WTC11 (cell line): ENCODE measurements around the gene EEIG1.

Experiments
- SP1 ChIP-seq: sonication (generic); formaldehyde crosslinking; conservative IDR thresholded peaks from 2 replicates; pipeline ENCODE4 v1.8.1; 2022; ENCODE audit warnings: missing genetic modification reagents
- ZNF416 ChIP-seq: fragments of 250-450 bp; sonication (Bioruptor Pico); IDR thresholded peaks from 2 replicates; pipeline ENCODE4 v1.9.0; 2021; ENCODE audit warnings: mild to moderate bottlenecking, inconsistent platforms
- TF ChIP-seq, protein P1 (sequence below): fragments of 200-600 bp; IDR thresholded peaks from 2 replicates; pipeline ENCODE4 v1.8.0; 2022; ENCODE audit warnings: antibody characterized with exemption
- TF ChIP-seq, protein P2 (sequence below): sonication (generic); formaldehyde crosslinking; IDR thresholded peaks from 2 replicates; pipeline ENCODE4 v1.8.0; 2022; ENCODE audit warnings: mild to moderate bottlenecking, missing genetic modification reagents
- TF ChIP-seq, protein P3 (sequence below): sonication (generic); formaldehyde crosslinking; conservative IDR thresholded peaks from 2 replicates; pipeline ENCODE4 v1.8.1; 2022; ENCODE audit warnings: mild to moderate bottlenecking, missing genetic modification reagents

DNA sequence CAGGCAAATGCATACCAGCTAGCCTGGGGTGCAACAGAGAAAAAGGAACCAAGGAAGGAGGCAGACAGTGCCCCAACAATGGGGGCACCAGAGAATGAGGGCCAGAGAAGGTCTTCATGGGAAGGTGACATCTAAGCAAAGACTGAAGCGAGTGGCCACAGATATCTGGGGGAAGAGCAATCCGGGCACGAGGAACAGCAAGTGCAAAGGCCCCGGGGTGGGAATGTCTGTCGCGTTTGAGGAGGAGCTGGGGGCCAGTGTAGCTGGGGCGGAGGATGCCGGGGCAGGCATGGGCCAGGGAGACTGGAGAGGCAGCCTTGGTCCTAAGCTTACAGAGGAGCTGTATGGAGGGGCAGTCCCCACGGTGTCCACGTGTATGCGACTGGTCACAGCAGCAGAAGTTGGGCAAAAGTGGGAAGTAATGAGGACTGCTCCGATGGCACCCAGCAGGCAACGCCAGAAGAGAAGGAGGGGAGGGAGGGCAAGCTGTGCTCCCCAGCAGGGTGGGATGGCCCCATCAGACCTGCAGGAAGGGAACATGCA, 19.1 kb downstream of the EEIG1 start:
- TF ChIP-seq, protein P1, sequence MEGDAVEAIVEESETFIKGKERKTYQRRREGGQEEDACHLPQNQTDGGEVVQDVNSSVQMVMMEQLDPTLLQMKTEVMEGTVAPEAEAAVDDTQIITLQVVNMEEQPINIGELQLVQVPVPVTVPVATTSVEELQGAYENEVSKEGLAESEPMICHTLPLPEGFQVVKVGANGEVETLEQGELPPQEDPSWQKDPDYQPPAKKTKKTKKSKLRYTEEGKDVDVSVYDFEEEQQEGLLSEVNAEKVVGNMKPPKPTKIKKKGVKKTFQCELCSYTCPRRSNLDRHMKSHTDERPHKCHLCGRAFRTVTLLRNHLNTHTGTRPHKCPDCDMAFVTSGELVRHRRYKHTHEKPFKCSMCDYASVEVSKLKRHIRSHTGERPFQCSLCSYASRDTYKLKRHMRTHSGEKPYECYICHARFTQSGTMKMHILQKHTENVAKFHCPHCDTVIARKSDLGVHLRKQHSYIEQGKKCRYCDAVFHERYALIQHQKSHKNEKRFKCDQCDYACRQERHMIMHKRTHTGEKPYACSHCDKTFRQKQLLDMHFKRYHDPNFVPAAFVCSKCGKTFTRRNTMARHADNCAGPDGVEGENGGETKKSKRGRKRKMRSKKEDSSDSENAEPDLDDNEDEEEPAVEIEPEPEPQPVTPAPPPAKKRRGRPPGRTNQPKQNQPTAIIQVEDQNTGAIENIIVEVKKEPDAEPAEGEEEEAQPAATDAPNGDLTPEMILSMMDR = no peak
- TF ChIP-seq SP1 (CRISPR knock-in tag) (no peak), ZNF416 (CRISPR knock-in tag) (no peak)
- TF ChIP-seq, protein P2, sequence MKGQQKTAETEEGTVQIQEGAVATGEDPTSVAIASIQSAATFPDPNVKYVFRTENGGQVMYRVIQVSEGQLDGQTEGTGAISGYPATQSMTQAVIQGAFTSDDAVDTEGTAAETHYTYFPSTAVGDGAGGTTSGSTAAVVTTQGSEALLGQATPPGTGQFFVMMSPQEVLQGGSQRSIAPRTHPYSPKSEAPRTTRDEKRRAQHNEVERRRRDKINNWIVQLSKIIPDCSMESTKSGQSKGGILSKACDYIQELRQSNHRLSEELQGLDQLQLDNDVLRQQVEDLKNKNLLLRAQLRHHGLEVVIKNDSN = no peak
- TF ChIP-seq, protein P3, sequence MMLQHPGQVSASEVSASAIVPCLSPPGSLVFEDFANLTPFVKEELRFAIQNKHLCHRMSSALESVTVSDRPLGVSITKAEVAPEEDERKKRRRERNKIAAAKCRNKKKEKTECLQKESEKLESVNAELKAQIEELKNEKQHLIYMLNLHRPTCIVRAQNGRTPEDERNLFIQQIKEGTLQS (CRISPR knock-in tag) = no peak
